ENCODE measurements around the gene NOS1AP.

Gene NOS1AP

GRCh38 chr1:162067466-162067865 lies 2.0 kb upstream of the NOS1AP start:
- H3K4me3 ChIP-seq (ENCODE audit: low read depth, low read length), result no peak overlapping the region
- no peak for TF ChIP-seq CTCF (IDR thresholded peaks at IDR 0.05; ENCODE audit: control insufficient read depth, extremely low read depth, insufficient read depth)
- DNase-seq (ENCODE audit: low read depth), result no peak

- no peak for DNase-seq (ENCODE audit: low read depth)
- no peak overlapping the region for H3K4me3 ChIP-seq (ENCODE audit: low read depth, low read length)
- TF ChIP-seq CTCF (IDR thresholded peaks at IDR 0.05; ENCODE audit: control insufficient read depth, extremely low read depth, insufficient read depth), result no peak
These were observed 1.2 kb upstream of the NOS1AP start for GRCh38 chr1:162068301-162068700.

GRCh38 chr1:162070094-162070748 lies 730 bp downstream of the NOS1AP start:
- peak overlapping the region; percentile 67 for H3K4me3 ChIP-seq (ENCODE audit: low read depth, low read length)
- DNase-seq (ENCODE audit: low read depth), result no peak
- TF ChIP-seq CTCF (IDR thresholded peaks at IDR 0.05; ENCODE audit: control insufficient read depth, extremely low read depth, insufficient read depth), result no peak

- H3K4me3 ChIP-seq (ENCODE audit: low read depth, low read length), result peak overlapping the region; percentile 67
- TF ChIP-seq CTCF (IDR thresholded peaks at IDR 0.05; ENCODE audit: control insufficient read depth, extremely low read depth, insufficient read depth), result no peak
- no peak for DNase-seq (ENCODE audit: low read depth)
These were observed 1.3 kb downstream of the NOS1AP start for GRCh38 chr1:162070825-162071224.

GRCh38 chr1:162072740-162073139 lies 3.2 kb downstream of the NOS1AP start:
- no peak for TF ChIP-seq CTCF (IDR thresholded peaks at IDR 0.05; ENCODE audit: control insufficient read depth, extremely low read depth, insufficient read depth)
- H3K4me3 ChIP-seq (ENCODE audit: low read depth, low read length), result no peak overlapping the region
- no peak for DNase-seq (ENCODE audit: low read depth)

- H3K4me3 ChIP-seq (ENCODE audit: low read depth, low read length), result no peak overlapping the region
- no peak for TF ChIP-seq CTCF (IDR thresholded peaks at IDR 0.05; ENCODE audit: control insufficient read depth, extremely low read depth, insufficient read depth)
- DNase-seq (ENCODE audit: low read depth), result no peak
These were observed 5.0 kb downstream of the NOS1AP start for GRCh38 chr1:162074276-162075005.
